ENCODE results near the gene BAG3.

Gene BAG3

GRCh38 chr10:119714484-119714816 lies 63.3 kb downstream of the BAG3 start:
- TF ChIP-seq CEBPB (IDR thresholded peaks at IDR 0.05) = no peak
- TF ChIP-seq ZBTB7A (IDR thresholded peaks at IDR 0.05; ENCODE audit: low read depth) = no peak
- no peak for TF ChIP-seq TAF1 (IDR thresholded peaks at IDR 0.05; ENCODE audit: low read depth)
- TF ChIP-seq MAX (IDR thresholded peaks at IDR 0.05) = no peak
- no peak for TF ChIP-seq RAD21 (IDR thresholded peaks at IDR 0.05; ENCODE audit: low read depth)
- TF ChIP-seq CREB1 (IDR thresholded peaks at IDR 0.05; ENCODE audit: low read depth) = no peak
- no peak for TF ChIP-seq EP300 (IDR thresholded peaks at IDR 0.05; ENCODE audit: borderline replicate concordance)
- TF ChIP-seq EGR1 (IDR thresholded peaks at IDR 0.05) = no peak
- no peak for TF ChIP-seq TCF12 (IDR thresholded peaks at IDR 0.05; ENCODE audit: low read depth)
- no peak for TF ChIP-seq YY1 (IDR thresholded peaks at IDR 0.05; ENCODE audit: low read depth)
- no peak for TF ChIP-seq FOXM1 (IDR thresholded peaks at IDR 0.05; ENCODE audit: borderline replicate concordance, low read depth)
- TF ChIP-seq TEAD4 (IDR thresholded peaks at IDR 0.05) = no peak
- TF ChIP-seq REST (IDR thresholded peaks at IDR 0.05; ENCODE audit: low read depth) = no peak
- TF ChIP-seq, protein P1, sequence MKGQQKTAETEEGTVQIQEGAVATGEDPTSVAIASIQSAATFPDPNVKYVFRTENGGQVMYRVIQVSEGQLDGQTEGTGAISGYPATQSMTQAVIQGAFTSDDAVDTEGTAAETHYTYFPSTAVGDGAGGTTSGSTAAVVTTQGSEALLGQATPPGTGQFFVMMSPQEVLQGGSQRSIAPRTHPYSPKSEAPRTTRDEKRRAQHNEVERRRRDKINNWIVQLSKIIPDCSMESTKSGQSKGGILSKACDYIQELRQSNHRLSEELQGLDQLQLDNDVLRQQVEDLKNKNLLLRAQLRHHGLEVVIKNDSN (IDR thresholded peaks at IDR 0.05) = no peak
- no peak for TF ChIP-seq NFIC (IDR thresholded peaks at IDR 0.05)

DNA sequence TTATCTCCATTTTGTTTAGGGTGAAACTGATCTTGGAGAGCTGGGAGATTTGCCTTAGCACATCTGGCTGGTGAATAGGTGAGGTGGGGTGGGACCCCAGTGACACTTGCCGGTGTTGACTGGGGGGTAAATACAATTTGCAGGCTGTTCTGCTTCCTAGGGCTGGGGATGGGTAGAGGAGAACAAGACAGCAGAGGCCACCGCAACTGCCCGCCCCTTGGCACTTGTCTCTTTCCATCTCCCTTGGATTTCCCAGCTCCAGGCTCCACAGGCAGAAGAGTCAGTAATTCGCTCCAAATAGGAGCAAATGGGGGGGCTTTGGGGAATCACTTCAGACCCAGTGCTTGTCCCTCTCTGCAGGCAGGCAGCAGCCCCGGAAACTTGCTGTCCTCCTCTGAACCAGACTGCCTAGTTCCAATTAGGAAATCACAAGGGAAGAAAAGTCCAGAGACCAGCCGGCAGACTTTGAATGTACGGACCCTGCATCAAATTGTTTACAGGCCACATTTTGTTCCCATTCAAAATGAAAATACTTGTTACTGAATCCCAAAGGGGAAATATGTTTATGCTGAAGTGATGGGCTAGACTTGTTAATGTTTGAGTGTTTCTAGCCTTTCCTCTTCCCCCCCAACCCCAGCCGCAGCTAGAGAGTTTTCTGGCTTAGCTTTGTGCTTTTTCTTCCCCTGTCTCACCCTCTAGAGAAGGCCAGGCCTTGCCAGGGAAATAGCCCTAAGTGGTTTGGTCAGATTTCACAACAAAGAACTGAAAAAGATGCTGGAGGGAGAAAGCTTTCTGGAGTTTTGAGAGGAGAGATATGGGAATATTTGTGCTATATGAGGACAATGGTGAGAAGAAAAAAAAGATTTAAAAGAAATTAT lies 64.7 kb downstream of the BAG3 start:
- TF ChIP-seq REST (IDR thresholded peaks at IDR 0.05; ENCODE audit: low read depth) (no peak), NFIC (IDR thresholded peaks at IDR 0.05) (no peak), FOXM1 (IDR thresholded peaks at IDR 0.05; ENCODE audit: borderline replicate concordance, low read depth) (no peak), ZBTB7A (IDR thresholded peaks at IDR 0.05; ENCODE audit: low read depth) (no peak), MAX (IDR thresholded peaks at IDR 0.05) (no peak), EP300 (IDR thresholded peaks at IDR 0.05; ENCODE audit: borderline replicate concordance) (no peak), EGR1 (IDR thresholded peaks at IDR 0.05) (no peak), RAD21 (IDR thresholded peaks at IDR 0.05; ENCODE audit: low read depth) (no peak), TCF12 (IDR thresholded peaks at IDR 0.05; ENCODE audit: low read depth) (no peak), TAF1 (IDR thresholded peaks at IDR 0.05; ENCODE audit: low read depth) (no peak)

DNA sequence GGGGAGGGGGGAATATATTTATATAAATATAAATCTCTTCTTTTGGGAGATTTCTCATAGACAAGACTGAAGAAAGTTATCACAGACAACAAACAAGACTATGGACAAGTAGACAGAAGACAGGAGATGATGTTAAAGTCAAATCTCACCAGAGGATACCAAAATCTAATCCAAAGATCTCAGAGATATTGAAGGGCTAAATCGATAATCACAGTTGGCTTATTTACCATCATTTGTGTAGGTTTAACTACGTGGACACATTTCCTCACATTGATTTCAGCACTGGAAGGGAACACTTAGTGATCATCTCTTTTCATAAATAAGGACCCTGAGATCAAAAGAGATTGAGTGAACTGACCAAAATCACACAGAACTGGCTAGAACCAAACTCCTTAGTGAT lies 72.0 kb downstream of the BAG3 start:
- TF ChIP-seq TCF12 (IDR thresholded peaks at IDR 0.05; ENCODE audit: low read depth) = no peak
- TF ChIP-seq, protein P1 (IDR thresholded peaks at IDR 0.05) = no peak
- no peak for TF ChIP-seq REST (IDR thresholded peaks at IDR 0.05; ENCODE audit: low read depth)
- TF ChIP-seq NFIC (IDR thresholded peaks at IDR 0.05) = no peak
- no peak for TF ChIP-seq FOXM1 (IDR thresholded peaks at IDR 0.05; ENCODE audit: borderline replicate concordance, low read depth)
- TF ChIP-seq EP300 (IDR thresholded peaks at IDR 0.05; ENCODE audit: borderline replicate concordance) = no peak
- no peak for TF ChIP-seq MAX (IDR thresholded peaks at IDR 0.05)
- TF ChIP-seq CEBPB (IDR thresholded peaks at IDR 0.05) = no peak
- TF ChIP-seq TEAD4 (IDR thresholded peaks at IDR 0.05) = no peak
- TF ChIP-seq CREB1 (IDR thresholded peaks at IDR 0.05; ENCODE audit: low read depth) = no peak
- no peak for TF ChIP-seq TAF1 (IDR thresholded peaks at IDR 0.05; ENCODE audit: low read depth)
- no peak for TF ChIP-seq EGR1 (IDR thresholded peaks at IDR 0.05)
- TF ChIP-seq RAD21 (IDR thresholded peaks at IDR 0.05; ENCODE audit: low read depth) = no peak
- TF ChIP-seq YY1 (IDR thresholded peaks at IDR 0.05; ENCODE audit: low read depth) = no peak
- no peak for TF ChIP-seq ZBTB7A (IDR thresholded peaks at IDR 0.05; ENCODE audit: low read depth)

DNA sequence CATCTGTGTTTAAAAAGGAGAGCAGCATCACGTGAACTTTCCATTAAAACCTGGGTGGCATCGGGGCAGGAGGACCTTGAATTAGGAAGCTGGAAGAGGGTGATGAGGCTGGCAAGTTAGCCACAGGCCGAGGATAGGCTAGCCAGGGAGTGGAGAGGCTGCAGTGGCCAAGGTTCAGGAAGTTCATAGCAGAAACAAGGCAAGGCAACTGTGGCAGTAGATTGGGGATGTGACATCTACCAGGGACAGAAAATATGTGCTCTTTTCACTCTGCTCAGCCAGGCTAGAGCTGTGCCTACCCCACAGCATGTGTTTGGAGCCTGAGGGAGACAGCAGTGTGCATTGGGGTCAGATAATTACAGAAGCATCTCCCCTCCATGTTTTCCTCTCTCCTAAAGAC lies 72.4 kb downstream of the BAG3 start:
- TF ChIP-seq MAX (IDR thresholded peaks at IDR 0.05) = no peak
- TF ChIP-seq TEAD4 (IDR thresholded peaks at IDR 0.05) = no peak
- no peak for TF ChIP-seq EP300 (IDR thresholded peaks at IDR 0.05; ENCODE audit: borderline replicate concordance)
- TF ChIP-seq, protein P1 (IDR thresholded peaks at IDR 0.05) = no peak
- TF ChIP-seq TAF1 (IDR thresholded peaks at IDR 0.05; ENCODE audit: low read depth) = no peak
- TF ChIP-seq TCF12 (IDR thresholded peaks at IDR 0.05; ENCODE audit: low read depth) = no peak
- TF ChIP-seq CEBPB (IDR thresholded peaks at IDR 0.05) = no peak
- TF ChIP-seq YY1 (IDR thresholded peaks at IDR 0.05; ENCODE audit: low read depth) = no peak
- no peak for TF ChIP-seq CREB1 (IDR thresholded peaks at IDR 0.05; ENCODE audit: low read depth)
- no peak for TF ChIP-seq FOXM1 (IDR thresholded peaks at IDR 0.05; ENCODE audit: borderline replicate concordance, low read depth)
- TF ChIP-seq ZBTB7A (IDR thresholded peaks at IDR 0.05; ENCODE audit: low read depth) = no peak
- no peak for TF ChIP-seq RAD21 (IDR thresholded peaks at IDR 0.05; ENCODE audit: low read depth)
- TF ChIP-seq NFIC (IDR thresholded peaks at IDR 0.05) = no peak
- no peak for TF ChIP-seq EGR1 (IDR thresholded peaks at IDR 0.05)
- no peak for TF ChIP-seq REST (IDR thresholded peaks at IDR 0.05; ENCODE audit: low read depth)
